IPS DF 19.7 (cell line): ENCODE results near the gene HS3ST3A1.

ENCODE experiments used
- DNase-seq: peaks from one replicate; pipeline ENCODE4 v3.0.0-alpha.2; 2013; ENCODE audit warnings: low read depth, low spot score

The HS3ST3A1 gene

GRCh38 chr17:13598353-13599167, 3.2 kb downstream of the HS3ST3A1 start:
- no peak for DNase-seq

GRCh38 chr17:13597723-13598347, 3.9 kb downstream of the HS3ST3A1 start:
- DNase-seq, result no peak

- no peak for DNase-seq
Measured at GRCh38 chr17:13596241-13596923, 5.3 kb downstream of the HS3ST3A1 start.

GRCh38 chr17:13595599-13595899, 6.2 kb downstream of the HS3ST3A1 start:
- no peak for DNase-seq

- no peak for DNase-seq
Measured at GRCh38 chr17:13594762-13595598, 6.7 kb downstream of the HS3ST3A1 start.

GRCh38 chr17:13594310-13594709, 7.4 kb downstream of the HS3ST3A1 start:
- no peak for DNase-seq

GRCh38 chr17:13593757-13594156, 8.0 kb downstream of the HS3ST3A1 start:
- DNase-seq, result no peak

GRCh38 chr17:13593021-13593751, 8.5 kb downstream of the HS3ST3A1 start:
- no peak for DNase-seq

GRCh38 chr17:13592427-13592826, 9.3 kb downstream of the HS3ST3A1 start:
- DNase-seq, result no peak

GRCh38 chr17:13590441-13590840, 11.3 kb downstream of the HS3ST3A1 start:
- no peak for DNase-seq

GRCh38 chr17:13589658-13590057, 12.1 kb downstream of the HS3ST3A1 start:
- no peak for DNase-seq

- DNase-seq, result no peak
Measured at GRCh38 chr17:13587487-13588338, 14.0 kb downstream of the HS3ST3A1 start.

GRCh38 chr17:13584701-13585080, 17.0 kb downstream of the HS3ST3A1 start:
- no peak for DNase-seq

GRCh38 chr17:13583996-13584700, 17.6 kb downstream of the HS3ST3A1 start:
- DNase-seq, result no peak

GRCh38 chr17:13582776-13583547, 18.8 kb downstream of the HS3ST3A1 start:
- DNase-seq, result no peak

GRCh38 chr17:13581925-13582324, 19.8 kb downstream of the HS3ST3A1 start:
- DNase-seq, result no peak

GRCh38 chr17:13580790-13581189, 20.9 kb downstream of the HS3ST3A1 start:
- DNase-seq, result no peak

- DNase-seq, result no peak
Measured at GRCh38 chr17:13576661-13577526, 24.8 kb downstream of the HS3ST3A1 start.
